CD4-positive, alpha-beta memory T cell (primary cell): Measurements from ENCODE around the gene LRRK1. TPM values are rescaled to one million over a fixed set of nuclear protein-coding genes. Genes with fewer than 3 reads are reported as not detected.

Source experiments
- CTCF ChIA-PET: fragments of 350-600 bp; sonication (Branson Sonifier 250); formaldehyde crosslinking; loops from one replicate; lab custom pipeline; 2021; ENCODE audit warnings: inconsistent platforms; ENCODE audit not compliant: partially characterized antibody; lab: Charles Lee
- POLR2A ChIA-PET: fragments of 350-600 bp; sonication (Branson Sonifier 250); formaldehyde crosslinking; loops from one replicate; lab custom pipeline; 2021; ENCODE audit not compliant: partially characterized antibody; lab: Charles Lee
- DNase-seq, 5 donors: peaks; one replicate each; pipeline versions ENCODE4 v3.0.0 to v3.0.0-alpha.2; 2020 to 2022; ENCODE audit warnings: mixed read lengths in 1 of 5
- H3K27ac ChIP-seq: one replicate; pipeline ENCODE4 v1.7.0; 2013; ENCODE audit warnings: low read depth, low read length
- H3K27me3 ChIP-seq: 2 replicates; pipeline ENCODE4 v1.7.0; 2013; ENCODE audit warnings: mild to moderate bottlenecking, low read length, moderate library complexity; ENCODE audit not compliant: insufficient read depth
- H3K36me3 ChIP-seq: 2 replicates; pipeline ENCODE4 v1.7.0; 2013; ENCODE audit warnings: mild to moderate bottlenecking, low read length, moderate library complexity; ENCODE audit not compliant: insufficient read depth
- H3K4me1 ChIP-seq: 2 replicates; pipeline ENCODE4 v1.7.0; 2013; ENCODE audit warnings: mild to moderate bottlenecking, low read length, moderate library complexity; ENCODE audit not compliant: insufficient read depth
- H3K4me3 ChIP-seq, 2 donors: one replicate each; pipeline ENCODE4 v1.7.0; 2013; ENCODE audit warnings: low read length in 2 of 2, mild to moderate bottlenecking in 1 of 2
- H3K9me3 ChIP-seq, 2 donors: one replicate each; pipeline ENCODE4 v1.7.0; 2013; ENCODE audit warnings: low read length in 2 of 2, control low read depth in 1 of 2; ENCODE audit not compliant: control insufficient read depth in 1 of 2
- H3K27ac Mint-ChIP-seq, 7 donors: one replicate each; pipeline ENCODE4 v1.8.0; 2020 to 2021; ENCODE audit warnings: mixed read lengths in 7 of 7, mild to moderate bottlenecking in 6 of 7, inconsistent platforms in 3 of 7, moderate library complexity in 3 of 7
- H3K27me3 Mint-ChIP-seq, 2 donors: one replicate each; pipeline ENCODE4 v1.8.0; 2020 to 2021; ENCODE audit warnings: mixed read lengths in 2 of 2
- H3K36me3 Mint-ChIP-seq, 2 donors: one replicate each; pipeline ENCODE4 v1.8.0; 2020 to 2021; ENCODE audit warnings: mixed read lengths in 2 of 2, inconsistent platforms in 1 of 2, mild to moderate bottlenecking in 1 of 2
- H3K4me1 Mint-ChIP-seq, 4 donors: one replicate each; pipeline ENCODE4 v1.8.0; 2020 to 2021; ENCODE audit warnings: mixed read lengths in 4 of 4, mild to moderate bottlenecking in 1 of 4
- H3K4me3 Mint-ChIP-seq, 8 donors: one replicate each; pipeline ENCODE4 v1.8.0; 2020 to 2021; ENCODE audit warnings: mixed read lengths in 8 of 8, mild to moderate bottlenecking in 7 of 8, moderate library complexity in 6 of 8, inconsistent platforms in 3 of 8
- H3K9me3 Mint-ChIP-seq, 8 donors: one replicate each; pipeline ENCODE4 v1.8.0; 2020 to 2021; ENCODE audit warnings: mixed read lengths in 8 of 8, mild to moderate bottlenecking in 5 of 8, inconsistent platforms in 3 of 8, moderate library complexity in 1 of 8
- intact Hi-C: fragments of 100-400 bp; cut with micrococcal nuclease; formaldehyde crosslinking; loops from one replicate; pipeline ENCODE4 v1.15.1; 2023
- polyA plus RNA-seq, 2 donors: library from polyadenylated mRNA; unstranded; fragments of 300-500 nt; fragmentation: Illumina TruSeq; gene quantifications; one replicate each; pipeline ENCODE4 v1.2.3, GENCODE V29; 2021
- total RNA-seq, 2 experiments: library from RNA; stranded (reverse); gene quantifications; one replicate each; pipeline ENCODE4 v1.2.3, GENCODE V29; 2021

Gene LRRK1
- total and polyA plus RNA-seq, 4 experiments from 2014 or later: 0.50 to 0.58 (median 0.53) TPM; not detected in 1

GRCh38 chr15:101003706-101004105 lies 84.5 kb downstream of the LRRK1 start:
- Mint-ChIP-seq H3K27me3 (peaks cover 7 to 10% of the 10 kb centered on the region in 2 donors), H3K4me1 (peaks cover 8 to 24% (median 16%) of the 10 kb centered on the region in 4 donors), H3K36me3 (no peaks in the 10 kb centered on the region), H3K4me3 (no peak overlapping the region), H3K9me3 (peaks cover 0 to 2% (median 0%) of the 10 kb centered on the region in 8 donors), H3K27ac (no peak overlapping the region)
- peaks cover 11% of the 10 kb centered on the region for H3K4me1 ChIP-seq
- no peaks in the 10 kb centered on the region for H3K36me3 ChIP-seq
- ChIA-PET POLR2A (no interaction called here), CTCF (interaction anchor here (0.9 to 1.9 kb wide), 6 partner anchors 8 to 86 kb away, joined by 3 to 10 read pairs (median 4); partner anchors contain the start of gene LRRK1)
- no peak for DNase-seq
- intact Hi-C loops: no loop called here
- H3K27me3 ChIP-seq: no peaks in the 10 kb centered on the region
- H3K9me3 ChIP-seq: no peaks in the 10 kb centered on the region
- no peak overlapping the region for H3K4me3 ChIP-seq
- H3K27ac ChIP-seq: no peak overlapping the region

GRCh38 chr15:101004500-101004899 lies 85.3 kb downstream of the LRRK1 start:
- H3K4me3 ChIP-seq: no peak overlapping the region
- no peak overlapping the region for H3K4me3 Mint-ChIP-seq
- POLR2A ChIA-PET: no interaction called here
- H3K4me1 Mint-ChIP-seq: peaks cover 8 to 28% (median 16%) of the 10 kb centered on the region in 4 donors
- no peak overlapping the region for H3K27ac Mint-ChIP-seq
- H3K36me3 ChIP-seq: no peaks in the 10 kb centered on the region
- CTCF ChIA-PET: interaction anchor here (0.9 to 1.7 kb wide), 4 partner anchors 8 to 86 kb away, joined by 3 to 10 read pairs (median 4); partner anchors contain the start of gene LRRK1
- H3K9me3 Mint-ChIP-seq: peaks cover 0 to 2% (median 0%) of the 10 kb centered on the region in 8 donors
- no peaks in the 10 kb centered on the region for H3K9me3 ChIP-seq
- peaks cover 6% of the 10 kb centered on the region in 2 donors for H3K27me3 Mint-ChIP-seq
- H3K27ac ChIP-seq: no peak overlapping the region
- no peak for DNase-seq
- no peaks in the 10 kb centered on the region for H3K36me3 Mint-ChIP-seq
- no peaks in the 10 kb centered on the region for H3K27me3 ChIP-seq
- H3K4me1 ChIP-seq: peaks cover 14% of the 10 kb centered on the region
- intact Hi-C loops: no loop called here

DNA sequence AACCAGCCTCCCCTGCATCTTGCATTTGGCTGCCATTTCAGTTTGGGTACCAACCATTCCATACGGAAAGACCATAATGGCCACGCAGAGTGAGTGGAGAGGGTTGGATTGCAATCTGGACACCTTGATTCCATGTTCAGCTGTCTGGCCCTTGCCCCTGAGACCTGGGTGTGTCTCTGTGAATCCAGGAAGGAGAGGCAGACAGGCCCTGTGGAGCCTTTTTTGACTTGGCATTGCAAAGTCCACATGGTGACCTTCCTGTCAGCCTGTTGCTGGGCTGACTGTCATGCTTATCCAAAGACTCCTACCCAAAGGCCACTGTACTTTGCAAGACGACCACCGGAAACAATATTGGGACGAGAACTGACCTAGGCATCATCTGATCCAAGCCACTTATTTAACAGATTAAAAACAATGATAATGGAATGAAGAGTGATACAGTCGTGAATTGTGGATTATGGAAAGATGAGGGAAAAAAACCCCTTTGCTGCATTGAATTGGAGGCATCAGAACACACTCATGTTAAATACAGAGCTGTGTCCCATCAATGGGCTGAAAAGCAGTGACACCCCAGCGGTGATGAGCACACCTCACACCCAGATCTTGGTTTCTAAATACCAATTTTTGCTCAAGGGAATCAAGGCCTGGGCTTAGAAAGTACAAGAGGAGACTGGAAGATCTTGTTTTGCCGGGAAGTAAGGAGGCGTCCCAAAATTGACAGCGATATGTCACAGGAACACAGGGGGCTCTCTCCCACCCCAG lies 86.0 kb downstream of the LRRK1 start:
- CTCF ChIA-PET: interaction anchor here (0.7 to 4.8 kb wide), 5 partner anchors 9 to 374 kb away, joined by 3 to 74 read pairs (median 5); partner anchors contain the start of gene LRRK1
- H3K27me3 ChIP-seq: no peaks in the 10 kb centered on the region

DNA sequence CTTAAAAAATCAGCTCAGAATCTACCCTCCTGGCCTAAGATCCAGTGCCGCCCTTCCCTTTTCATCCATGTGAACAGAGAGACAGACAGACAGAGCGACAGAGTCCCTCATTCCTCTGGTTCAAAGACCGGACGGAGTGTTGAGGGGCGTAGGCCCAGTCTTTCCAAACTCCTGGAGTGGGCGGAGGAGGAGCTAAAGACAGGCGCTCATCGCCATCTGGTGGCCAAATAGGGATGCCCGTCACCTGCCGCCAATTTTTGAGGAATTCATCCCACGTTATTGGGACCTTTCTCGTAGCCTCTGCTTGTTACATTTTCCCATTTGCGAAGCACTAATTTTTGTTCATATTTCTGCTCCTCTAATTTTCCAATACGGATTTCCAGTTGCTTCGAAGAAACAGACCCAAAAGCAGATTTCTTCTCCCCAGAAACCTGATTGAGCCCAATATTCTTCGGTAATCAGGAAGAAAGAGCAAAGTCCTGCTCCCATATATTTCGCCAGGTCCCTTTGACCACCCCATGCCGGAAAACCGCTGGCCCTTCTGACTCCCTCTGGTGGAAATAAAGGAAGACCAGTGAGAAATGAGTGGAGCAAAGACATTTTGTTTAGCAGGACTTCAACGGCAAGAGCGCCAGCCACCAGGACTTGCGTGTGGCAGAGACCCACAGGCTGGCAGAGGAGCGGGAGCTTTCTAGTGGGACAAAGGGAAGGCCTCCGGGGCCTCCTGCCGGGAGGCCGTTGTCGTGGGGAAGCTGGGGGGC lies 88.0 kb downstream of the LRRK1 start:
- Mint-ChIP-seq H3K4me3 (peak overlapping the region; percentile 89 to 95 (median 91)), H3K27me3 (peaks cover 3 to 6% of the 10 kb centered on the region in 2 donors), H3K27ac (no peak overlapping the region), H3K36me3 (no peaks in the 10 kb centered on the region), H3K4me1 (peaks cover 8 to 28% (median 16%) of the 10 kb centered on the region in 4 donors), H3K9me3 (peaks cover 0 to 2% (median 0%) of the 10 kb centered on the region in 8 donors)
- DNase-seq: peak; percentile 34 to 48 (median 38)
- intact Hi-C loops: loop anchor here (1.0 to 2.0 kb wide), 2 partner anchors 379 to 1078 kb away; no protein-coding TSS in a partner anchor
- Histone ChIP-seq H3K27ac (no peak overlapping the region), H3K9me3 (no peaks in the 10 kb centered on the region), H3K4me3 (no peak overlapping the region), H3K27me3 (no peaks in the 10 kb centered on the region), H3K4me1 (peaks cover 14% of the 10 kb centered on the region), H3K36me3 (no peaks in the 10 kb centered on the region)
- ChIA-PET CTCF (interaction anchor here (0.6 to 4.8 kb wide), 36 partner anchors 8 to 1079 kb away, joined by 3 to 74 read pairs (median 5); partner anchors contain the start of genes ADAMTS17 and LRRK1), POLR2A (interaction anchor here (1.6 kb wide), 2 partner anchors 12 to 236 kb away, joined by 4 to 6 read pairs; no protein-coding TSS in a partner anchor)

More for the DNA sequence above, 86.0 kb downstream of the LRRK1 start:
- no peak overlapping the region for H3K4me3 ChIP-seq
- H3K4me1 ChIP-seq: peaks cover 14% of the 10 kb centered on the region
- H3K4me1 Mint-ChIP-seq: peaks cover 8 to 28% (median 16%) of the 10 kb centered on the region in 4 donors
- POLR2A ChIA-PET: no interaction called here
- no peaks in the 10 kb centered on the region for H3K9me3 ChIP-seq
- peaks cover 0 to 2% (median 0%) of the 10 kb centered on the region in 8 donors for H3K9me3 Mint-ChIP-seq
- no peak for DNase-seq
- peaks cover 3 to 6% of the 10 kb centered on the region in 2 donors for H3K27me3 Mint-ChIP-seq
- no peak overlapping the region for H3K4me3 Mint-ChIP-seq
- H3K36me3 Mint-ChIP-seq: no peaks in the 10 kb centered on the region
- no peak overlapping the region for H3K27ac ChIP-seq
- intact Hi-C loops: no loop called here
- H3K36me3 ChIP-seq: no peaks in the 10 kb centered on the region
- H3K27ac Mint-ChIP-seq: no peak overlapping the region

DNA sequence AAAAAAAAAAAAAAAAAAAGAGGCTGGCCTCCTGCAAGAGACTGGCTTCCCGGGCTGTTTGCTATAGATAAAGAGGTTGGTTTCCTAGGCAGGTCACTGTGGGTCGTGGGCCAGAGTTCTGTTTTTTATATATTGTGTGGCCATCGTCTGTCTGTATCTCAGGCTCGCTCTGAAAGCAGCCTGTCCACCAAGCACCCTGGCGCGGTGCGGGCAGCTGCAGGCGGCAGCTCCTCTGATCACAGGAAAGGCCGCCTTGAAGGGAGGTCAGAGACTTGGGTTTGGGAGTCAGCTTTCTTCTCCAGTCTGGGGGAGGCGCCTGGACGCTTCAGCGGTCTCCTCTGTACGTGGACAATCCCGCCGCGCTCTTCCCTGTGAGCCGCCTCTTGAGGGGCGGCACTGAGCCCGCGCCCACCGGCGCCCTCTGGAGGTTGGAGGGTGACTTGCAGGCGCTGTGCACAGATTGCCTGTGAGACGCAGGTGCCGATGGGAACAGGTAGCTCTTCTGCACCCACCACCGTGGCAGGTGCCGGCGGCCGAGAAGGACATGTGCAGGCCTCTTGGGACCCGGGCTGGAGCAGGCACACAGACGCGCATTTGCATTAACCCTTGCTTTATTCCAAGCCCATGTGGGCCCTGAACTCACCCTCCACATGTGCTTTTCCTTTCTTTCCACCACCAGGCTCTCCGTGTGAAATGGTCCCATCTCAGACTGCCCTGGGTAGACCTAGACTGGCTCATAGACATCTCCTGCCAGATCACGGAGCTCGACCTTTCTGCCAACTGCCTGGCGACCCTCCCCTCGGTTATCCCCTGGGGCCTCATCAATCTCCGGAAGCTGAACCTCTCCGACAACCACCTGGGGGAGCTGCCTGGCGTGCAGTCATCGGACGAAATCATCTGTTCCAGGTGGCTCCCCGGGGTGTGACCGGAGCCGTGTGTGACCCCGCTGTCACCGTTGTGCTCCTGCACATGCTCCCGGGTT lies 89.3 kb downstream of the LRRK1 start:
- Mint-ChIP-seq H3K27me3 (peaks cover 6 to 8% of the 10 kb centered on the region in 2 donors), H3K36me3 (no peaks in the 10 kb centered on the region), H3K4me3 (peak overlapping the region; percentile 89 to 95 (median 91)), H3K9me3 (peaks cover 0 to 2% (median 0%) of the 10 kb centered on the region in 8 donors), H3K4me1 (peaks cover 8 to 28% (median 16%) of the 10 kb centered on the region in 4 donors), H3K27ac (peak overlapping the region; percentile 22 to 80 (median 44))
- intact Hi-C loops: loop anchor here (1.0 to 2.0 kb wide), 2 partner anchors 90 to 244 kb away; partner anchors contain the start of gene CHSY1
- Histone ChIP-seq H3K27ac (no peak overlapping the region), H3K4me1 (peaks cover 14% of the 10 kb centered on the region), H3K27me3 (no peaks in the 10 kb centered on the region), H3K36me3 (no peaks in the 10 kb centered on the region), H3K9me3 (no peaks in the 10 kb centered on the region), H3K4me3 (peak overlapping the region; percentile 53 to 70)
- ChIA-PET POLR2A (interaction anchor here (1.1 to 1.6 kb wide), 6 partner anchors 11 to 1083 kb away, joined by 3 to 6 read pairs (median 4); partner anchors contain the start of gene CHSY1), CTCF (interaction anchor here (0.6 to 4.8 kb wide), 58 partner anchors 8 to 1736 kb away, joined by 3 to 74 read pairs (median 4); partner anchors contain the start of genes CHSY1, LRRK1 and SNRPA1)
- DNase-seq: peak; percentile 79 to 85 (median 81)

DNA sequence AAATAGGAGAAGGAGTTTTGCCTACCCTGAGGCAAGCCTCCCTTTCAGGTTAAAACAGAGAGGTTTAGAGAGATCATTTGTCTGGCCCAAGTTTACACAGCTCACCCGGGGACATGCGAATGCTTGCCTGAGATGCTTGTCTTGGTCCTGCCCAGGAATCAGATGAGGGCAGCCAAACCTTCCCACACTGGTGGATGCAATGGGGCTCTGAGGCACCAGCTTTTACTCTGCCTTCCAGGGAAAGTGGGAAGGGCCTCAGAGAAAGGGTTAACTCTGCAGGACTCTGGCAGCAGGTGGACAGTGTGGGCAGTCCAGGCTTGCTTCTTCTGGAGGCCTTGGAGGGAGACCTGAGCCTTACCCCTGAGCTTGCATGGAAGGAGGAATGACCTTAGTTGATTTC lies 90.0 kb downstream of the LRRK1 start:
- no peak for DNase-seq
- peaks cover 6 to 8% of the 10 kb centered on the region in 2 donors for H3K27me3 Mint-ChIP-seq
- H3K27ac Mint-ChIP-seq: no peak overlapping the region
- CTCF ChIA-PET: interaction anchor here (0.8 to 4.8 kb wide), 24 partner anchors 7 to 390 kb away, joined by 3 to 74 read pairs (median 10); partner anchors contain the start of genes LRRK1 and SNRPA1
- H3K9me3 Mint-ChIP-seq: peaks cover 0 to 2% (median 0%) of the 10 kb centered on the region in 8 donors
- Histone ChIP-seq H3K27ac (no peak overlapping the region), H3K27me3 (no peaks in the 10 kb centered on the region), H3K9me3 (no peaks in the 10 kb centered on the region), H3K36me3 (no peaks in the 10 kb centered on the region), H3K4me3 (peak overlapping the region in 1 of 2 donors; percentile 70), H3K4me1 (peaks cover 14% of the 10 kb centered on the region)
- POLR2A ChIA-PET: interaction anchor here (1.1 kb wide), 1 partner anchor 243 kb away, joined by 3 read pairs; the partner anchor contains the start of gene CHSY1
- peaks cover 8 to 28% (median 16%) of the 10 kb centered on the region in 4 donors for H3K4me1 Mint-ChIP-seq
- intact Hi-C loops: loop anchor here (2.0 kb wide), 1 partner anchor 244 kb away; the partner anchor contains the start of gene CHSY1
- H3K36me3 Mint-ChIP-seq: no peaks in the 10 kb centered on the region
- H3K4me3 Mint-ChIP-seq: peak overlapping the region in 5 of 8 donors; percentile 90 to 95 (median 92)
